ENCODE results near the gene ZNF133. TPM values are rescaled to one million over a fixed set of nuclear protein-coding genes. Genes with fewer than 3 reads are reported as not detected.
A peak's percentile ranks its signal among the peaks of the same experiment; 100 is the strongest.
"Not testable (repeated sequence)": the region's sequence is repeated elsewhere in the genome, so short reads cannot be mapped to it uniquely, and the experiment has no call there.

ZNF133 gene
- total RNA-seq, 1 donor from 2014 or later = 16.4 TPM

DNA sequence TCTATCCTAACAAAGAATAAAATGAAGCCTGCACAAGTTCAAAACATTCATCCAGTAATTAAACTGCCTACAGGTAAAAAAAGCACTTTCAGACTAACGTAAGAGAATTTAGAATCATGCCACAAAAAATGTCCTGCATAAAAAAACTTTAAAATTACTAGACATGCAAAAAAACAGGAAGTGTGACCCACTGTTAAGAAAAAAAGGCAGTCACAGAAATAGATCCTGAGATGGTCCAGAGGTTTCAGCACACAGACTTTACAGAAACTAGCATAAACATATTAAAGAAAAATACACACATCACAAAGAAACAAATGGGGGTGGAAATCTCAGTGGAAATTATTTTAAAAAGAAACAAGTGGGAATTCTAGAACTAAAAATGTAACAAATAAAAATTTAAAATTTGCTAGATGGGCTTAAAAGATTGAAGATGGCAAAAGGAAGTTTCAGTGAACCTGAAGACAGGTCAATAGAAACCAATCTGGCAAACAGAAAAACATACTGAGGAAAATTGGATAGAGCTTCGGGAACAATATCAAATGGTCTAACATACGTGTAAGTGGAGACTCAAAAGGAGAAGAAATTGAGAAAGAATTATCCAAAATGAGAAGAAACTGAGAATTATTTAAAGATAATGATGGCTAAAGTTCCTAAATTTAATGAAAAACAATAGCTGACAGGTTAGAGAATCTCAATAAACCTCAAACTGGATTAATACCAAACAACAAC lies 3.4 kb upstream of the ZNF133 start:
- no peak for DNase-seq (ENCODE audit: low read depth)

DNA sequence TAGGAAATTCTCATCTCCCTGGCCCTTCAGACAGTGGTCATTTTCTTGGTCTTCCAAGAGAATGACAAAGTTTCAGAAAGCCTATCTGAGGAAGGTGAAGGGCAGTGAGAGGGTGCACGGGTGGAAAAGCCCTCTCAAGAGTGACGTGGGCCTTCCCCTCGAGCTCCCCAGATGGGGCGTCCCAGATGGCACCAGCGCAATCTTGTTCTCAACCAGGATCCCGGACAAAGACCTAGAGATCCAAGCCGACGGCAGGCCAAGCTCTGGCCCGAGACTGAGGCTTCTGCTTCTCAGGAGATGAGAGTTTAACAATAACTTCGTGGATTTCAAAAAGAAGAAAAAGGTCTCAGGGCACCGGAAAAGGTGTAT lies 797 bp upstream of the ZNF133 start:
- DNase-seq (ENCODE audit: low read depth) = no peak

DNA sequence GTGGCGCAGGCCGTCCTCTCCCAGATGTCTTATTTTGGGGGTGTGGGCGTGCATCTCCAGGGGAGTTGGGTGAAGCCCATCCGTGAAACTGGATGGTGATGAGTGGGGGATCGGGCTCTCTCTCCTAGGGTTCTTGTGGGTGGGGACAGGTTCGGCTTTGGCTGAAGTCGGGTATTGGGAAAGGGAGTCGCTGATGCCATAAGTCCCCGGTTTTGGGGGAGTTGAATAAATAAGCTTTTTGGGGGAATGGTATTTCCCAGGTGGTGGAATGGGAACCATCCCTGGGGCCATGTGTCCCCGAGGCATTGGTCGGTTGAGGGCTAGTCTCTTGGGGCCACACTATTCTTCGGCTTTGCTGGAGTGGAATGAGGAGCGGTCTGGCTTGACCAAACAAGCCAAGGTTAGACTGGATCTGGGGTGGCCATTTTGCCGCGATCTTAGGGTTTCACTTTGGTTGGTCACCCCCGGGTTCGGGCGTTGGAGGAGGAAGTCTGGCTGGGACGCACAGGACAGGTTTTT lies 481 bp downstream of the ZNF133 start:
- DNase-seq (ENCODE audit: low read depth) = peak; percentile 35

DNA sequence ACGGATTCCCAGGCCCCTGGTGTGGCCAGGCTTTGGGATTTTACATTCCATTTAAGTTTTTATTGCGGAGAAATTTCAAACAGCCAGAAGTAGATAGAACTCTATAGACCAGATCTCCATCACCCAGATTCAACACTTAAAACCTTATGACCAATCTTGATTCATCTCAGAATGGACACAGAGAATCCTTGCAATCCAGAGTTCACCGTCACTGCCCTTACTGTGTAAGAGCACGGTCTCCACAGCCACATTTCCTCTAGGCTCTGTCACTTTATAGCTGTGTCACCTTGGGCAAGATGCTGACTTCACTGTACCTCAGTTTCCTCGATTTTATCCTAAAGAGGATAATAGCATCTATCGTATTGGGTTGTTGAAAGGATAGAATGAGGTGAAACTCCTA lies 979 bp downstream of the ZNF133 start:
- no peak for DNase-seq (ENCODE audit: low read depth)

DNA sequence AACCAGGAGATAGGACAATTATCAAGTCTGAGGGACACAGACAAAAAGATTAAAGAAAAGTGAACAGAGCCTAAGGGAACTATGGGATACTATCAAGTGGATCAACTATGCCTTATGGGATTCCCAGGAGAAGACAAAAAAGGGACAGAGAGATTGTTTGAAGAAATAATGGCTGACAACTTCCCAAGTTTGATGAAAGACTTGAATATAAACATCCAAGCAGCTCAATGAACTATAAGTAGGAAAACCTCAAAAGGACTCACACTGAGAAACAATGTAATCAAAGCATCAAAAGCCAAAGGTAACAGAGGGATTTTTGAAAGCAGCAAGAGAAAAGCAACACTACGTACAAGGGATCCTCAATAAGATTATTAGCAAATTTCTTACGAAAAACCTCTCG lies 11.0 kb downstream of the ZNF133 start:
- DNase-seq (ENCODE audit: low read depth) = no peak

DNA sequence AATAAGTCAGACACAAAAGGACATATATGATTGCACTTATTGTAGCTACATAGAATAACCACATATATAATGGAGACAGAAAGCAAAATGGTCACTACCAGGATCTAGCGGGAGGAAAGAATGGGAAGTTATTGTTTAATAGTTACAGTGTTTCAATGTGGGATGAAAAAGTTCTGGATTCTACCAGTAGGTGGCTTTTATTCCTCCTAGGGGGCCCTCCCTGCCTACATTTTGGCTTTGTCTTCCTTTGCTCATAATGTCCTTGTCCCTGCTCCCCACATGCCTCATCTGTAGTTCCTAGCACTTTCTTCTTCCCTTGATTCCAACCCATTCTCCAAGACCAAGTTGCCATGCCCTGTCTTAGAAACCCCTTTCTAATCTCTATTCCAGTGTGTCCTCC lies 16.3 kb downstream of the ZNF133 start:
- no peak for DNase-seq (ENCODE audit: low read depth)

DNA sequence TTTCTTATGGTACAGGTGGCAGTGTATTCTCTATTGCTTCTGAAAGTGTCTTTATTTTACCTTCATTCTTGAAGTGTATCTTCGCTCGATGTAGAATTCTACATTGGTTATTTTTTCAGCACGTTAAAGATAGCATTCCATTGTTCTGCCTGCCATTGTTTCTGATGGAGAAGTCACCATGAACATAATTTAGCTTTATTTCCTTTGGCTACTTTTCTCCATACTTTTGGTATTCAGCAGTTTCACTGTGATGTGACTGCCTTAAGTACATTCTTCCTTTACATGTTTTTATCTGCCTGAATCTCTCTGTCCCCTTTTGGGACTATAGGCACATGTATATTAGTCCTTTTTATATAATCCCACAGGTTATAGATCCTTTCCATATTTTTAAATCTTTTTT lies 19.0 kb downstream of the ZNF133 start:
- no peak for DNase-seq (ENCODE audit: low read depth)

DNA sequence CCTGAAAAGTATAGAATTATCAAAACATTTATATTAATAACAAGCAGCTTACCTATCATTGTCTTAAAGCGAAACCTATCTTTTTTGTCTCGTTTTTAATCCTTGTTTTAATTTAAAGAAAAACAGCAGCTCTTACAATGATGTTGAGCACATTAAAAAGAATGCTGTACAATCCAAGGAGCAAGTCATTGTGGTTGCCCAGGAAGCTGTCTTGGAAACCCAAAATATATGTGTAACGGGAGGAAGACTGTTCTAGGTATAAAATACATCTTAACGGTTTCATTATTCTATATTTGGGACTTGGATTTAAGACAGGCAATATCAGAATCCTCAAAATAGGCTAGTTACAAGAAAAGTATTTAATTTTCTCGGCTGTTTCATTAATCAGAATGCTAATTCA lies 21.7 kb downstream of the ZNF133 start:
- no peak for DNase-seq (ENCODE audit: low read depth)

DNA sequence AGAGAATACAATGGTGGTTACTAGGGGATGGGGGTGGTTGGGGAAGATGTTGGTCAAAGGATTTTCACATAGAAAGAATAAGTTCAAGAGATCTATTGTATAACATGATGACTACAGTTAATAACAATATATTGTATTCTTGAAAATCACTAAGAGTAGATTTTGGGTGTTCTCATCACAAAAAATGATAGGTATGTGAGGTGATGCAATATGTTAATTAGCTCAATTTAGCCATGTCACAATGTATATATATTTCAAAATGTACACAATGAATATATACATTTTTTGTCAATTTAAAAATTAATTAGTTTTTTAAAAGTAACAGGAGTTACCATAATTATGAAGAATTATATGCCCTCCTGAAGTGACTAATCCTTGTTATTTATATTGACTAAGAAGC lies 22.3 kb downstream of the ZNF133 start:
- no peak for DNase-seq (ENCODE audit: low read depth)

DNA sequence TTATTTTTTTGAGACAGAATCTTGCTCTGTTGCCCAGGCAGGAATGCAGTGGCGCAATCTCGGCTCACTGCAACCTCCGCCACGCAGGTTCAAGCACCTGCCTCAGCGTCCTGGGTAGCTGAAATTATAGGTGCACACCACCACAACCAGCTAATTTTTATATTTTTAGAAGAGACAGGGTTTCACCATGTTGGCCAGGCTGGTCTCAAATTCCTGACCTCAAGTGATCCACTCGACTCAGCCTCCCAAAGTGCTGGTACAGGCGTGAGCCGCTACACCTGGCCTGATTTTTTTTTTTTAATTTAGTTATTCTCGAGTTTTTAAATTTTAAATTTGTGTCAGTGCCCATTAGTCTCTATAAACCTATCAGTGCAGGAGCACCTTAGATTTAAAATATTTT lies 24.4 kb downstream of the ZNF133 start:
- DNase-seq (ENCODE audit: low read depth) = no peak

DNA sequence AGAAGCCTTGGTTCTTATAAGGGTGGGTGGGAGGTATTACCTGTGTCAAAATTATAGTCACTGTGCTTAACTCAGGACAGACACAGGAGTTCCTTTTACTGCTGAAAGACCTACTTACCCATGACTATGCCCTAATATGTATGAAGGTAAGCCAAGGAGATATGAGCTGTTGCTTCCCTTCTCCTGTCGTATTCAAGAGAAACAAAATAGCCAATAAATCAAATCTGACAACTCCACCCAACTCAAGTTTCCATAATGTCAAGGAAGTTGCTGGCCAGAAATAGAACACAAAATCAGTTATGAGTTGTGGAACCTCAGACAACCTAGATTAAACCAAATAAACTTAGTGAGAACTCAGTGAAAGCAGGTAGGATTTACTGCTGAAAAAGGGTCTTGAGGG lies 25.1 kb downstream of the ZNF133 start:
- DNase-seq (ENCODE audit: low read depth) = no peak

DNA sequence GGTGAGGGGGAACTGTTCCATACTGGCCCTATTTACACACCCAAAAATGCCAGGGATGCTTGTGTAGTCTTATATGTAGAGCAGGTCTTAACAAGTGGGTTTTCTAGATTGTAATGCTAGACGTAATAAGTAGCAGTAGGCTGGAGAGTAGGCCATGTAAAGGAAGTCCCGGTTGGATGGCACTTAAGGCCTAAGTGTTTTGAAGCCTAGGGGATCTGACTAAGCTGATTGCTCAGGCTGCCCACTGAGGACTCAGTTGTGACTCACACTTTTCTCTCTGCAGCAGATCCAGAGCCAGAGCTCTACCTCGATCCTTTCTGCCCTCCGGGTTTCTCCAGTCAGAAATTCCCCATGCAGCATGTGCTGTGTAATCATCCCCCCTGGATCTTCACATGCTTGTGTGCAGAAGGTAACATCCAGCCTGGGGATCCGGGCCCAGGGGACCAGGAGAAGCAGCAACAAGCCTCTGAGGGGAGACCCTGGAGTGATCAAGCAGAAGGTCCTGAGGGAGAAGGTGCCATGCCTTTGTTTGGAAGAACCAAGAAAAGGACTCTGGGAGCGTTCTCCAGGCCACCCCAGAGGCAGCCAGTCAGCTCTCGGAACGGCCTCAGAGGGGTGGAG lies 26.6 kb downstream of the ZNF133 start:
- DNase-seq (ENCODE audit: low read depth) = no peak

DNA sequence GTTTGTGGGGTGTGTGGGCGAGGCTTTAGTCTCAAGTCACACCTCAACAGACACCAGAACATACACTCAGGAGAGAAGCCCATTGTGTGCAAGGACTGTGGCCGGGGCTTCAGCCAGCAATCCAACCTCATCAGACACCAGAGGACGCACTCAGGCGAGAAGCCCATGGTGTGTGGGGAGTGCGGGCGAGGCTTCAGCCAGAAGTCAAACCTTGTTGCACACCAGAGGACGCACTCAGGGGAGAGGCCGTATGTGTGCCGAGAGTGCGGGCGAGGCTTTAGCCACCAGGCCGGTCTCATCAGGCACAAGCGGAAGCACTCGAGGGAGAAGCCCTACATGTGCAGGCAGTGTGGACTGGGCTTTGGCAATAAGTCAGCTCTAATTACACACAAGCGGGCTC lies 27.8 kb downstream of the ZNF133 start:
- no peak for DNase-seq (ENCODE audit: low read depth)

DNA sequence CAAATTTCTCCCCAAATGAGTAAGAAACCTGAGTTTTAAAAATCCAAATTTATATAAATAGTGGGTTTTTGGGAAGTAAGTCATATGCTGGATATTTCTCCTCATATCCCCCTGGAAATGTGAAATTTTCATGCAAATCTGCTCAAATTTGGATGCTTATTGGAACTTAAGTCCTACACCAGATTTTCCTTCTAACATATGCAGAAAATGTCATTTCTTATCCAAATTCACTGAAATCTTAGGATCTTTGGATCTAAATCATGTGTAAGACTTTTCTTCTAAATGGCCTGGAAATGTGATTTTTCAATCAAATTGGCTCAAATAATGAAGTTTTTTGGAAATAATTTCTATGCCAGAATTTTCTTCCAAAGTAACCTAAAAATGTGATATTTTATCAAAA lies 33.0 kb downstream of the ZNF133 start:
- no peak for DNase-seq (ENCODE audit: low read depth)

DNA sequence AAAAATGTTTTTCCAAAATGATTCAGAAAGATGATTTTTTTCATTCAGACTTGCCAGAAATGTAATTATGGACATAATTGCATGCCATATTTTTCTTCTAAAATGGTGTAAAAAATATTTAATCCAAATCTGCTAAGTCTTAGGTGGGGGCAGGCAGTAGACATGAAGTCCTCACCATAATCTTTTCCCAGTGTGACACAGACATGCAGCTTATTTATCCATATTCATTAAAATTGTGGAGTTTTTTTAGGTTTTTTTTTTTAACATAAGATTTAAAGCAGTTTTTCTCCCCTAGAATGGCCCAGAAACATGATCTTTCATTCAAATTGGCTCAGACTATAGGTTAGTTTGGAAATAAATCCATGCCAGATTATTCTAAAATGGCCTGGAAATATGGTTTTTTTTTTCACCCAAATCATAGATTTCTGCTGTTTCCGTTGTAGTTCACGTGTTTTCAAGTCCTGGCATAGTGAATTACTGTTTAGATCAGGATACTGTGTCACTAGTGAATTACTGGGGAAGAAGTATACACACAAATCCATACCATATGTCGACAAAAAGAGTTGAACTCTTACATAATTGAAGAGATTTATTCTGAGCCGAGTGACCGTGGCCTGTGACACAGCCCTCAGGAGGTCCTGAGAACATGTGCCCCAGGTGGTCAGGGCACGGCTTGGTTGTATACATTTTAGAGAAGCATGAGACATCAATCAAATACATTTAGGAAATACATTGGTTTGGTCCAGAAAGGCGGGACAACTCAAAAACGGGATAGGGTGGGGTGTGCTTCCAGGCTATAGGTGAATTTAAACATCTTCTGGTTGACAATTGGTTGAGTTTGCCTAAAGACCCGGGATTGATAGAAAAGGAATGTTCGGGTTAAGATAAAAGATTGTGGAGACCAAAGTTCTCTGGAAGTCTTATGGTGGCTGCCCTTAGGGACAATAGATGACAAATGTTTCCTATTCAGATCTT lies 33.9 kb downstream of the ZNF133 start:
- DNase-seq (ENCODE audit: low read depth) = no peak

DNA sequence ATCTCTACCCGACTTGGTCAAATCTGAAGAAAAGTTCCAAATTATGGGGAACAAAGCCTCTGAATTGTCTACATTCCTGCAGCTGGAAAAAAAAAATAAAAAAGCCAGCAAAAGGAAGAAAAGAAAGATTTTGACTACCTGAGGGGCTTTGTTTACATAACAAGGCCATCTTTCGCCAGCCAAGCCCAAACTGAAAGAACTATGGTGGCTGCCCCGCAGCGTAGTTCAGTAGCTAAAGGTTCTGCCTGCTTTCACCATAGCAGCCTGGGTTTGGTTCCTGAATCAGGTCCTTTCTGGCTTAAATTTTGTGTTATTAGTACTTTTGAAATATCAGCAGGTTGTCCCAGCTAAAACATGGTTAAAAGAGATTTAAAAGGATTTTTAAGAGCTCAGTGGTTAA lies 35.4 kb downstream of the ZNF133 start:
- no peak for DNase-seq (ENCODE audit: low read depth)

DNA sequence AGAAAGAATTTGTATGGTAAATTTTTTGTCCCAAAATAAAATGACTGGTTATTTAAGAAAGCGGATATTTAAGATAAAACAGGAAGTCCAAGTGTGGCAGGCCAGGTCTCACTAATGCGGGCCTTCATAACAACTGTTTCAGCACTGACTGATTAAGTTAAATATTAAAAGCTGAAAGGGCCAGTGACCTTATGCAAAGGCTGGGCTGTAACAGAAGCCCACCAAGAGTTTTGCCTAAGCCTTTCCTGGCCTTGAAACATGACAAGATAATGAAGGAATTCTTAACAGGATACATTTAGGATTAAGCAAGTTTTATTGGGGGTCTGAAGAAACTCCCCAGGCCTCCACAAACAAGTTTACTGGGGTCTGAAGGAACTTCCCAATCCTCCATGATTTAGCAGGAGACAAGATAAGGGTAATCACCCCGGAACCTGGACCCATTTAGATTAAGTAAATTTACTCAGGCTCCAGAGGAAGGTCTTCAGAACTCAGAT lies 36.3 kb downstream of the ZNF133 start:
- no peak for DNase-seq (ENCODE audit: low read depth)

DNA sequence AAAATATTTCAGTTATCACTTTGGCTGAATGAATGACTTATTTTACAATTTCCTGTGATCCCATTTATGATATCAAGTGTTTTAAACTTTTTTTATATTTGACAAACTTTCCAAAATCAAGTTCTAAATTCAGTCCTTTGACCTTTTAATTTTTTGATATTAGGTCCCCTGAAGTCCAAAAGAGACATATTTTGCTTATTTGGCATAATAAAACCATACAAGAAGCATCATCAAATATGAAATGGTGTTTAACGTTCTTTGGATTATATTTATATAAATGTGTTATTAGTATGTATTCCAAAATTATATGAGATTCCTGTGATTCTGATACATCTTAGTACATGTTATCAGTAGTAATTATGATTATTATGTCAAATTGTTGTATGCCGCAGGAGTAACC lies 38.7 kb downstream of the ZNF133 start:
- DNase-seq (ENCODE audit: low read depth) = no peak

DNA sequence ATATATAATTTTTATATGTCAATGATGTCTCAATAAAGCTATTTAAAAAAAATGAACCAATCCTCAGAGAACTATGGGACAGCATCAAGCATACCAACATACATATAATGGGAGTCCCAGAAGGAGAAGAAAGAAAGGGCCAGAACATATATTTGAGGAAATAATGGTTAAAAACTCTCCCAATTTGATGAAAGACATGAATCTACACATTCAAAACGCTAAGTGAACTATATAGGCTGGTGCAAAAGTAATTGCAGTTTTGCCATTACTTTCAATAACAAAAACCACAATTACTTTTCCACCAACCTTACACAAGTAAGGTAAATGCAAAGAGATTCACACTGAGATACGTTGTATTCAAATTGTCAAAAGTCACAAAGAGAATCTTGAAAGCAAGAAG lies 43.4 kb downstream of the ZNF133 start:
- no peak for DNase-seq (ENCODE audit: low read depth)

DNA sequence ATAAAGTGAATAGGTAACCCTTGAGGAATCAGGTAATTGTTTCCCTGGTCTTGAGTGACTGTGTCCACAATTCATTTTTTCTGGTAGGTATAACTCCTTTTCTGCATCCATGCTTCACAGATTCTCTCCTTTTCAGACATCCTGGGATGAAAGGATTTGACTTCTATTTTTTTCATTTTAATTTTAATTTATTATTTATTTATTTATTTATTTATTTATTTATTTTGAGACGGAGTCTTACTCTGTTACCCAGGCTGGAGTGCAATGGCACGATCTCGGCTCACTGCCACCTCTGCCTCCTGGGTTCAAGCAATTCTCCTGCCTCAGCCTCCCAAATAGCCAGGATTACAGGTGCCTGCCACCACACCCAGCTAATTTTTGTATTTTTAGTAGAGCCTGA lies 61.4 kb downstream of the ZNF133 start:
- DNase-seq (ENCODE audit: low read depth) = not testable (repeated sequence)

DNA sequence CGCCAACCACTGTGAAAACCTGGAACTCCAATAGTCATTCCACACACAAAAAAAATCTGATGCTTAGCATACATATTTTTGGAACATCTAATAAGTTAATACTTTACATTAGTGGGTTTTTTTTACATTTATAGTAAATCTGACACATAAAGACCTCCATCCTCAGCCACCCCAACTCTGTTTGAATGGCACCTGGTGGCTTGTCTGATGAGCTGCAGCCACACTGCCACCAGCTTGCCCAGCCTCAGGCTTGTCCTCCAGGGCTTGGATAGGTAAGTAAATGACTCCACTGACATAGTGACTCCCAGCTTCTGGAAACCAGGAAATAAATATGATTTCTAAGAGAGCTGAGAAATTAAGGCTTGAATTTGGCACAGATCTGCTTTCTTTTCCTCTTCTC lies 71.5 kb downstream of the ZNF133 start:
- DNase-seq (ENCODE audit: low read depth) = no peak

DNA sequence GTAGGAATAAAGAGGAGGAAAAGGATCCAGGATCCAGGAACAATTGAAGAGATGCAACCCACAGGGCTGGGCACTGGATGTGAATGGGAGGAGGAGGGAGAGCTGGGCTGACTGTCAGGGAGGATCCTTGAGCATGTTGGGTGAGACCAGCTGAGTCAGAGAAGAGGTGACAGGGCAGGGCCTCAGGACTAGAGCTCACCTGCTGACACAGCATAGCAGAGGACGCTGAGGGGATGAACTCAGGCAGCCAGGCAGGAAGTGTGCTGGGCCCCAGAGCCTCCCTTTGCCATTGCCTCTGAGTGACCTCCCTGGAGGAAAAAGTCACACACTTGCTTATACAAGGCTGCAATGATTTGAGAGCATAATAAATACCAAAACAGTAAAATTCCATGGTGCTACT lies 72.3 kb downstream of the ZNF133 start:
- DNase-seq (ENCODE audit: low read depth) = no peak

Measured in myocyte (in vitro differentiated cells).